NCI-H146 (cell line): Measurements from ENCODE around the gene TRABD2B.

Experiments
- DNase-seq: peaks from one replicate; lab custom pipeline; 2025; lab: John Stamatoyannopoulos, UW

The TRABD2B gene

GRCh38 chr1:47725000-47725473 lies 272.1 kb downstream of the TRABD2B start:
- DNase-seq: no peak

- no peak for DNase-seq
These were observed 272.7 kb downstream of the TRABD2B start for GRCh38 chr1:47724432-47724999.

- no peak for DNase-seq
These were observed 274.1 kb downstream of the TRABD2B start for GRCh38 chr1:47722909-47723580.

GRCh38 chr1:47722101-47722500 lies 275.1 kb downstream of the TRABD2B start:
- DNase-seq: no peak

GRCh38 chr1:47720111-47720510 lies 277.1 kb downstream of the TRABD2B start:
- DNase-seq: no peak

- DNase-seq: no peak
These were observed 279.8 kb downstream of the TRABD2B start for GRCh38 chr1:47717341-47717740.

GRCh38 chr1:47713975-47714767 lies 283.0 kb downstream of the TRABD2B start:
- DNase-seq: no peak

- no peak for DNase-seq
These were observed 283.7 kb downstream of the TRABD2B start for GRCh38 chr1:47713333-47713953.

GRCh38 chr1:47712596-47713299 lies 284.4 kb downstream of the TRABD2B start:
- DNase-seq: peak; percentile 42

GRCh38 chr1:47711848-47712492 lies 285.2 kb downstream of the TRABD2B start:
- DNase-seq: no peak

- no peak for DNase-seq
These were observed 285.9 kb downstream of the TRABD2B start for GRCh38 chr1:47711184-47711847.
